ENCODE results near the gene SCN4B. TPM values are rescaled to one million over a fixed set of nuclear protein-coding genes. Genes with fewer than 3 reads are reported as not detected.

SCN4B gene
- total and polyA plus RNA-seq, 8 donors, result 0.61 to 2.9 (median 1.0) TPM

DNA sequence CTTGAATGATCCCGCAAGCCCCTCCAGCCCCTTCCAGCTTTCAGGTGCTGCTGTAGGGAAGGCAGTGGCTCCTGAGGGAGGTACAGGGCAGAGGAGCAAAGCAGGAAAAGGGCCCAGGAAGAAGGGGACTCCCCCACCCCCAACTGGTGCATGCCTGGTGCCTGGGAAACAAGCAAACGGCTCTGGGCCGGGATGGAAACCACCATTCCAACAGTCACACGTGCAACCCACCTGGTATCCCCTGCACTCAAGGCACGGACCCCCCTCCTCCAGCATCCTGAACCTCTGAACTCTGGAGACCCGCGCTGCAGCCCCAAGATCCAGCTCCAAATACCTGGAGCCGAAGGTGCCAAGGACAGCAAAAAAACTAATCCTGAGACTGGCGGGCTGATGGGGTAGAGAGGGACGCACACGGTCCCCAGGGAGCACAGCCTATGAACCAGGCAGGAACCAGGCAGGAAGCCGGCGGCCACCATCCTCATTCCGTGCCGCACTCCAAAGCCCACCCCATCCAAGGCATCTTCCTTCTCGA lies 537 bp downstream of the SCN4B start:
- peak overlapping the region; percentile 18 to 57 (median 32) for H3K4me3 ChIP-seq
- H3K27me3 ChIP-seq, result no peaks in the 10 kb centered on the region
- no peaks in the 10 kb centered on the region for H3K9me3 ChIP-seq
- TF ChIP-seq, protein P1, sequence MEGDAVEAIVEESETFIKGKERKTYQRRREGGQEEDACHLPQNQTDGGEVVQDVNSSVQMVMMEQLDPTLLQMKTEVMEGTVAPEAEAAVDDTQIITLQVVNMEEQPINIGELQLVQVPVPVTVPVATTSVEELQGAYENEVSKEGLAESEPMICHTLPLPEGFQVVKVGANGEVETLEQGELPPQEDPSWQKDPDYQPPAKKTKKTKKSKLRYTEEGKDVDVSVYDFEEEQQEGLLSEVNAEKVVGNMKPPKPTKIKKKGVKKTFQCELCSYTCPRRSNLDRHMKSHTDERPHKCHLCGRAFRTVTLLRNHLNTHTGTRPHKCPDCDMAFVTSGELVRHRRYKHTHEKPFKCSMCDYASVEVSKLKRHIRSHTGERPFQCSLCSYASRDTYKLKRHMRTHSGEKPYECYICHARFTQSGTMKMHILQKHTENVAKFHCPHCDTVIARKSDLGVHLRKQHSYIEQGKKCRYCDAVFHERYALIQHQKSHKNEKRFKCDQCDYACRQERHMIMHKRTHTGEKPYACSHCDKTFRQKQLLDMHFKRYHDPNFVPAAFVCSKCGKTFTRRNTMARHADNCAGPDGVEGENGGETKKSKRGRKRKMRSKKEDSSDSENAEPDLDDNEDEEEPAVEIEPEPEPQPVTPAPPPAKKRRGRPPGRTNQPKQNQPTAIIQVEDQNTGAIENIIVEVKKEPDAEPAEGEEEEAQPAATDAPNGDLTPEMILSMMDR (IDR thresholded peaks at IDR 0.05), result no peak
- no peak for FAIRE-seq
- no peak overlapping the region for H3K27ac ChIP-seq
- peaks cover 0 to 6% (median 5%) of the 10 kb centered on the region in 3 donors for H3K4me1 ChIP-seq
- DNase-seq, result no peak
- 17 to 21% methylated on average over 16 of the region's 16 CpGs for WGBS, 2 donors
- intact Hi-C loops (cut with DNase I), result no loop called here
- peak in 2 of 4 donors; percentile 7 to 12 for ATAC-seq
- no peaks in the 10 kb centered on the region for H3K36me3 ChIP-seq

DNA sequence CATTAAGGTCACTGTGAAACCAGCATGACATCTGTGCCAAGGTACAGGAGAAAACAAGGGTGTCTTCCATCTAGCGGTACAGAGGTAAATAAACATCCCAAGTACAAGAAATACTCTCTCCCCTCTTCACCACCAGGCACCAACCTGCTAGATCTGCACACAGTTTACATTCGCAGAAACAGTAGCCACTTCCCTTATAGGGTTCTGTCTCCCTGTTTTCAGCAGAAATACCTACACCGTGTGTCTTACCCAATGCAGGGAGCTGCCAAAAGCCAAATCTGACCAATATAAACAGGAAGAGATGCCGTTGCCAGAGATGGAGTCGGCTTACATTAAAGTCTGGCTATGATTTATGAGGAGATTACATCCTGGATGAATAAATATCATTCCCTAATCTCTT lies 1.2 kb downstream of the SCN4B start:
- Histone ChIP-seq H3K27me3 (no peaks in the 10 kb centered on the region), H3K9me3 (no peaks in the 10 kb centered on the region), H3K27ac (no peak overlapping the region), H3K4me3 (no peak overlapping the region), H3K36me3 (no peaks in the 10 kb centered on the region), H3K4me1 (peaks cover 0 to 6% (median 5%) of the 10 kb centered on the region in 3 donors)
- no peak for FAIRE-seq
- intact Hi-C loops (cut with DNase I), result no loop called here
- no peak for ATAC-seq
- 40 to 43% methylated on average over 5 of the region's 5 CpGs for WGBS, 2 donors
- TF ChIP-seq, protein P1 (IDR thresholded peaks at IDR 0.05), result no peak
- DNase-seq, result no peak

DNA sequence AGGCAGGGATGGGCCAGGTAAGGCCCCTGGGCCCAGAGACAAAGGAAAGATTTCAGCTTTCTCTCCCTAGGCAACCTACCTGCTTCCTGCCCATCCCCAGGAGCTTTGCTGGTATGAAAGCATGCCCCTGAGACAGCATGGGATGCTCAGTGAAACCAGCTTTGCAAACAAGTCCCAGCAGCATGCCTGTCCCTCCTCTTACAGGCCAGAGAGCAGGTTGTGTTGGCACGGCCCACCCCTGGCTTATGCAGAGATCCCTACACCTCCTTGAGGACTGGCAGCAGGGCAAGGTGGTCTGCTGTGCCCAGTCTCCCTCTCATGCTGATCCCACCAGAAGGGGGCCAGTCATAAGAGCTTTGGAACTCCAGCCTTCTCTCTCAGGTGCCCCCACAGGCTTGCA lies 3.1 kb downstream of the SCN4B start:
- DNase-seq, result no peak
- Histone ChIP-seq H3K27me3 (no peaks in the 10 kb centered on the region), H3K27ac (no peak overlapping the region), H3K4me3 (no peak overlapping the region), H3K4me1 (peaks cover 0 to 6% (median 5%) of the 10 kb centered on the region in 3 donors), H3K9me3 (no peaks in the 10 kb centered on the region), H3K36me3 (no peaks in the 10 kb centered on the region)
- FAIRE-seq, result no peak
- no peak for ATAC-seq
- 53 to 74% methylated on average over 1 of the region's 1 CpG for WGBS, 2 donors
- TF ChIP-seq, protein P1 (IDR thresholded peaks at IDR 0.05), result no peak
- intact Hi-C loops (cut with DNase I), result loop anchor here in 1 of 3 donors (5.0 kb wide), 1 partner anchor 138 kb away; no protein-coding TSS in a partner anchor

DNA sequence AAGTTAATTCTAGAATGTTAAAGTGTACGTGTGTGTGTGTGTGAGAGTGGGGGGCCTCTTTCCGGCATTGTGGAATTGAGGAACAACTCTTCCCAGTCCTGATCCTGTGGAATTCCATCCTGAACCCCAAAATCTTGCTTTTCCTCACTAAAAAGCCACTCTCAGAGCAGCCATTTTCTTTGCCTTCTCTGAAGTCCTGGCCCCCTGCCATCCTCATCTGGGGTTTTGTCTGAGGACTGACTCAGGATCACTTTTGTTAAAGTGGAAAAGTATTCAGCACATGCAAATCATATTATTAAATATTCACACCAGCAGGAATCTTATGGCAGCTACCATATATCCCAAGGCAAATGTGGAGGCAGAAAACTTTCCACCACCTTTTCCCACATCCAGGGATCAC lies 3.8 kb downstream of the SCN4B start:
- Histone ChIP-seq H3K4me3 (no peak overlapping the region), H3K9me3 (no peaks in the 10 kb centered on the region), H3K4me1 (peaks cover 0 to 6% (median 5%) of the 10 kb centered on the region in 3 donors), H3K36me3 (no peaks in the 10 kb centered on the region), H3K27me3 (no peaks in the 10 kb centered on the region), H3K27ac (no peak overlapping the region)
- FAIRE-seq (no peak), ATAC-seq (no peak), DNase-seq (no peak)
- intact Hi-C loops (cut with DNase I), result loop anchor here in 1 of 3 donors (5.0 kb wide), 1 partner anchor 138 kb away; no protein-coding TSS in a partner anchor
- WGBS, 2 donors, result 76 to 80% methylated on average over 2 of the region's 2 CpGs
- TF ChIP-seq, protein P1 (IDR thresholded peaks at IDR 0.05), result no peak

DNA sequence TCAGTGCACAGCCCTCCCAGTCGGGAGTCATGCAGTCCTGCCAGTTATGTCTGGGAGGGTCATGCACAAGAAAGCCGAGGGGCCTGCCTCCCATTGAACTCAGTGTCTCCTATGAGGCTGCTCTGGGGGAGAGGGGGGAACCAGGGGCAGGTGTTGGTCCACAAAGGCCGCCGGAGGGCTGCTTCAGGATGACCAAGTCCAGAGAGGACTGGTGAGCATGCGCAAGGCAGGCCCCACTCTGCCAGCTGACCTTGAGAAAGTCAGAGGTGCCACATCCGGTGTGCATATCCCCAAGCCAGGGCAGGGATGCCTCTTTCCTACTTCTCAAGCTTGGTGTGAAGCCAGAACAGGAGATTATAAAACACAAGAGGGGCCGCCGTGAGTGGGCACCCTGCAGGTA lies 4.4 kb downstream of the SCN4B start:
- DNase-seq (no peak), FAIRE-seq (no peak), ATAC-seq (no peak)
- H3K36me3 ChIP-seq, result no peaks in the 10 kb centered on the region
- no peak overlapping the region for H3K4me3 ChIP-seq
- no peaks in the 10 kb centered on the region for H3K9me3 ChIP-seq
- intact Hi-C loops (cut with DNase I), result loop anchor here in 1 of 3 donors (5.0 kb wide), 1 partner anchor 139 kb away; no protein-coding TSS in a partner anchor
- no peak overlapping the region for H3K27ac ChIP-seq
- H3K27me3 ChIP-seq, result no peaks in the 10 kb centered on the region
- whole genome bisulfite sequencing, 2 donors, result 68 to 71% methylated on average over 8 of the region's 8 CpGs
- TF ChIP-seq, protein P1 (IDR thresholded peaks at IDR 0.05), result no peak
- peaks cover 0 to 6% (median 4%) of the 10 kb centered on the region in 3 donors for H3K4me1 ChIP-seq
